Activated T-helper 2 cell treated with anti-CD3 and anti-CD28 coated beads, Interferon-gamma antibody, Interleukin-2, Interleukin-4, amounts not matched to agents 10 μg/mL and 5 μg/mL and 100 μg/mL, durations not matched to agents 14 hours and 24 hours and 36 hours (primary cell): Measurements from ENCODE around the gene SS18L1. TPM values are rescaled to one million over a fixed set of nuclear protein-coding genes. Genes with fewer than 3 reads are reported as not detected.
"Not testable (repeated sequence)": the region's sequence is repeated elsewhere in the genome, so short reads cannot be mapped to it uniquely, and the experiment has no call there.

Experiments used
- DNase-seq: peaks from one replicate; pipeline ENCODE4 v3.0.0; 2021; ENCODE audit warnings: low spot score
- H3K27ac Mint-ChIP-seq: one replicate; pipeline ENCODE4 v1.8.0; 2021; ENCODE audit warnings: mixed read lengths
- H3K27me3 Mint-ChIP-seq: one replicate; pipeline ENCODE4 v1.8.0; 2021; ENCODE audit warnings: low read depth, mixed read lengths
- H3K36me3 Mint-ChIP-seq: one replicate; pipeline ENCODE4 v1.8.0; 2021; ENCODE audit warnings: low read depth, mixed read lengths
- H3K4me1 Mint-ChIP-seq: one replicate; pipeline ENCODE4 v1.8.0; 2021; ENCODE audit warnings: low read depth, mixed read lengths
- H3K4me3 Mint-ChIP-seq: one replicate; pipeline ENCODE4 v1.8.0; 2021; ENCODE audit warnings: low read depth, mild to moderate bottlenecking, moderate library complexity, mixed read lengths
- H3K9me3 Mint-ChIP-seq: one replicate; pipeline ENCODE4 v1.8.0; 2021; ENCODE audit warnings: mixed read lengths
- intact Hi-C: fragments of 100-400 bp; cut with micrococcal nuclease; formaldehyde crosslinking; loops from one replicate; pipeline ENCODE4 v1.15.1; 2023
- total RNA-seq: library from RNA; stranded (reverse); gene quantifications from 2 replicates; pipeline ENCODE4 v1.2.3, GENCODE V29; 2022

Gene SS18L1
- total RNA-seq, 1 donor from 2014 or later: 26.0 TPM

GRCh38 chr20:62115800-62116407 is 27.7 kb upstream of the SS18L1 start:
- H3K36me3 Mint-ChIP-seq, H3K4me3 Mint-ChIP-seq, DNase-seq, H3K9me3 Mint-ChIP-seq, intact Hi-C loops, H3K27me3 Mint-ChIP-seq, H3K4me1 Mint-ChIP-seq, H3K27ac Mint-ChIP-seq: not testable (repeated sequence)

- Mint-ChIP-seq H3K4me3 (no peak overlapping the region), H3K9me3 (peaks cover 4% of the 10 kb centered on the region), H3K27me3 (no peaks in the 10 kb centered on the region), H3K36me3 (no peaks in the 10 kb centered on the region), H3K27ac (no peak overlapping the region), H3K4me1 (peaks cover 13% of the 10 kb centered on the region)
- DNase-seq: no peak
- intact Hi-C loops: no loop called here
Measured at GRCh38 chr20:62116558-62117361, 26.8 kb upstream of the SS18L1 start.

GRCh38 chr20:62117362-62117646 is 26.3 kb upstream of the SS18L1 start:
- Mint-ChIP-seq H3K36me3 (no peaks in the 10 kb centered on the region), H3K27ac (no peak overlapping the region), H3K9me3 (peaks cover 4% of the 10 kb centered on the region), H3K4me1 (peaks cover 13% of the 10 kb centered on the region), H3K27me3 (no peaks in the 10 kb centered on the region), H3K4me3 (no peak overlapping the region)
- intact Hi-C loops: no loop called here
- no peak for DNase-seq

GRCh38 chr20:62117658-62118057 is 25.9 kb upstream of the SS18L1 start:
- no peaks in the 10 kb centered on the region for H3K36me3 Mint-ChIP-seq
- H3K9me3 Mint-ChIP-seq: peaks cover 4% of the 10 kb centered on the region

GRCh38 chr20:62118113-62119043 is 25.2 kb upstream of the SS18L1 start:
- DNase-seq: no peak
- Mint-ChIP-seq H3K4me1 (peaks cover 15% of the 10 kb centered on the region), H3K27me3 (no peaks in the 10 kb centered on the region), H3K27ac (no peak overlapping the region), H3K4me3 (no peak overlapping the region), H3K9me3 (no peaks in the 10 kb centered on the region), H3K36me3 (no peaks in the 10 kb centered on the region)
- intact Hi-C loops: no loop called here

More at GRCh38 chr20:62117658-62118057, 25.9 kb upstream of the SS18L1 start:
- H3K4me3 Mint-ChIP-seq: no peak overlapping the region
- DNase-seq: peak; percentile 61
- H3K4me1 Mint-ChIP-seq: peaks cover 13% of the 10 kb centered on the region
- H3K27ac Mint-ChIP-seq: no peak overlapping the region
- intact Hi-C loops: no loop called here
- H3K27me3 Mint-ChIP-seq: no peaks in the 10 kb centered on the region

GRCh38 chr20:62119115-62119514 is 24.5 kb upstream of the SS18L1 start:
- DNase-seq: no peak
- Mint-ChIP-seq H3K36me3 (peaks cover 1% of the 10 kb centered on the region), H3K27me3 (no peaks in the 10 kb centered on the region), H3K27ac (no peak overlapping the region), H3K4me1 (peaks cover 21% of the 10 kb centered on the region), H3K9me3 (no peaks in the 10 kb centered on the region), H3K4me3 (no peak overlapping the region)
- intact Hi-C loops: no loop called here

- no peak overlapping the region for H3K27ac Mint-ChIP-seq
- H3K36me3 Mint-ChIP-seq: peaks cover 8% of the 10 kb centered on the region
- peaks cover 26% of the 10 kb centered on the region for H3K4me1 Mint-ChIP-seq
- no peak for DNase-seq
- H3K4me3 Mint-ChIP-seq: no peak overlapping the region
- H3K27me3 Mint-ChIP-seq: no peaks in the 10 kb centered on the region
- H3K9me3 Mint-ChIP-seq: no peaks in the 10 kb centered on the region
- intact Hi-C loops: loop anchor here (5.0 kb wide), 1 partner anchor 183 kb away; the partner anchor contains the start of gene ADRM1
Measured at GRCh38 chr20:62119591-62120364, 23.8 kb upstream of the SS18L1 start.

GRCh38 chr20:62120365-62120762 is 23.2 kb upstream of the SS18L1 start:
- Mint-ChIP-seq H3K4me3 (peak overlapping the region; percentile 55), H3K4me1 (peaks cover 30% of the 10 kb centered on the region), H3K36me3 (peaks cover 14% of the 10 kb centered on the region), H3K27ac (no peak overlapping the region), H3K27me3 (no peaks in the 10 kb centered on the region), H3K9me3 (no peaks in the 10 kb centered on the region)
- intact Hi-C loops: loop anchor here (5.0 kb wide), 1 partner anchor 182 kb away; the partner anchor contains the start of gene ADRM1
- DNase-seq: no peak

GRCh38 chr20:62120990-62121775 is 22.4 kb upstream of the SS18L1 start:
- DNase-seq: no peak
- Mint-ChIP-seq H3K27ac (peak overlapping the region; percentile 88), H3K27me3 (no peaks in the 10 kb centered on the region), H3K9me3 (no peaks in the 10 kb centered on the region), H3K36me3 (peaks cover 18% of the 10 kb centered on the region), H3K4me3 (peak overlapping the region; percentile 86), H3K4me1 (peaks cover 30% of the 10 kb centered on the region)
- intact Hi-C loops: loop anchor here (1.0 to 5.0 kb wide), 3 partner anchors 22 to 181 kb away; partner anchors contain the start of genes ADRM1, PSMA7 and SS18L1

GRCh38 chr20:62121776-62122653 is 21.6 kb upstream of the SS18L1 start, which contains the start of gene LSM14B:
Gene LSM14B, plus strand, starts transcription at chr20:62122475. Its CDS starts 192 bp downstream, at chr20:62122667.
- intact Hi-C loops: loop anchor here (1.0 to 5.0 kb wide), 5 partner anchors 21 to 180 kb away; partner anchors contain the start of genes ADRM1, MTG2, OSBPL2 and PSMA7
- Mint-ChIP-seq H3K27ac (peak within 1 kb of the TSS; percentile 88), H3K9me3 (no peaks in the 10 kb centered on the region), H3K4me1 (peaks cover 30% of the 10 kb centered on the region), H3K36me3 (peaks cover 26% of the 10 kb centered on the region), H3K4me3 (peak within 1 kb of the TSS; percentile 86), H3K27me3 (no peaks in the 10 kb centered on the region)
- peak; percentile 94 for DNase-seq
